PC-9 (cell line): ENCODE results near the gene NUP85.

Experiments used
- EZH2 ChIP-seq: fragments of 200-600 bp; sonication (generic); IDR thresholded peaks from 2 replicates; pipeline ENCODE4 v1.8.0; 2017; ENCODE audit warnings: antibody characterized with exemption, low read depth
- TF ChIP-seq, protein P1 (sequence below): fragments of 200-600 bp; sonication (generic); conservative IDR thresholded peaks from 2 replicates; pipeline ENCODE4 v1.6.1; 2017; ENCODE audit warnings: mixed run types, antibody characterized with exemption, mild to moderate bottlenecking, moderate library complexity

DNA sequence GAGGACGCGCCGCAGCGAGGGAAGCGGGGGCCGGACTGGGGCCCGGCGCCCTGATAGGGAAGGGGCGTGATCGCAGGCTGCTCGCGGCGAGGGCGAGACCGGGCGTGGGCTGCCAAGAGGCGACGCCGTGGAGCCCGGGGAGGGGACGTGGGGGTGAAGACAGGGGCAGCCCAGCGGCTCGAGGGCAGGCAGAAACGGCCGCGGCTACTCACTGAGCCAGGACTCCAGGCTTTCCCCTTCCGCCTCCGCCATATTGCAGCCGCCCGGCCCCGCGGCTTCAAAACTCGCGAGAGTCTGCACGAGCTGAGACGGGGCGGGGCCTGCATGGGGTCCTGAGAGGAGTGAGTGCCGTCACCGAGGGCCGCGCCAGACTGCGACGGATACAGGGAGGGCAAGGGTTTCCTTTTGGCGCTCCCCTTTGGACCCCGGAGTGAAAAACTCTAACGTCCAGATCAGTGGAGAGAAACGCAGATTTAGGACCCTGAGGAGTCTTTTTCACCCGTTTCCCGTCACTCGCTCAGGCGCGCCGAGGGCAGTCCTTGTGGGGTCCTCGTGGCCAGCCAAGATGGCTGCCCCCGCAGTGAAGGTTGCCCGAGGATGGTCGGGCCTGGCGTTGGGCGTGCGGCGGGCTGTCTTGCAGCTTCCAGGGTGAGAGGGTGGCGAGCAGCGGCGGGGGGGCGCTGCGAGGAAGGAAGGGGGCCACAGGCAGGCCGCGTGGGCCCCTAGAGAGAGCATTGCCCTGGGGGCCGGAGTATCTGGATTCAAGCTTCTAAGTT, 56.0 kb downstream of the NUP85 start, which contains the start of the genes GGA3 and MRPS7:
- TF ChIP-seq, protein P1, sequence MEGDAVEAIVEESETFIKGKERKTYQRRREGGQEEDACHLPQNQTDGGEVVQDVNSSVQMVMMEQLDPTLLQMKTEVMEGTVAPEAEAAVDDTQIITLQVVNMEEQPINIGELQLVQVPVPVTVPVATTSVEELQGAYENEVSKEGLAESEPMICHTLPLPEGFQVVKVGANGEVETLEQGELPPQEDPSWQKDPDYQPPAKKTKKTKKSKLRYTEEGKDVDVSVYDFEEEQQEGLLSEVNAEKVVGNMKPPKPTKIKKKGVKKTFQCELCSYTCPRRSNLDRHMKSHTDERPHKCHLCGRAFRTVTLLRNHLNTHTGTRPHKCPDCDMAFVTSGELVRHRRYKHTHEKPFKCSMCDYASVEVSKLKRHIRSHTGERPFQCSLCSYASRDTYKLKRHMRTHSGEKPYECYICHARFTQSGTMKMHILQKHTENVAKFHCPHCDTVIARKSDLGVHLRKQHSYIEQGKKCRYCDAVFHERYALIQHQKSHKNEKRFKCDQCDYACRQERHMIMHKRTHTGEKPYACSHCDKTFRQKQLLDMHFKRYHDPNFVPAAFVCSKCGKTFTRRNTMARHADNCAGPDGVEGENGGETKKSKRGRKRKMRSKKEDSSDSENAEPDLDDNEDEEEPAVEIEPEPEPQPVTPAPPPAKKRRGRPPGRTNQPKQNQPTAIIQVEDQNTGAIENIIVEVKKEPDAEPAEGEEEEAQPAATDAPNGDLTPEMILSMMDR: no peak
- TF ChIP-seq EZH2: no peak
